Measurements from ENCODE around the gene FARP1.

DNA sequence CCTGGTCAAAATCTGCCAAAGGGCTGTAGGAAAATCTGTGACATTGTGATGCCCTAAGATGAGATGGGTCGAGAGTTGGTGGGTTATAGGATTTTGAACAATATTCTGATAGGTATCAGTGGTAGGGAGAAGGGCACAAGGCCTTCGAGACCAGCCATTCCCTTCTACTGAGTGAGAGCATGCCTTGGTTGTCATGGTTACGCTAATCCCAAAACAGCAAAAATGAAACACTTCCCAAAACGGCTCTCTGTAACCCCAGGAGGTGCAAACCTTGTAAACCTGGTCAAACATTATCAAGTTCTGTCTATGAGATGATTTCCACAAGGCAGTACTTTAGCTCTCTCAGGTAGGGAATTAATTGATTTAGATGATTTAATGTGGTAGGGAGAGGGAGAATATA lies 192.8 kb downstream of the FARP1 start:
- TF ChIP-seq, protein P1, sequence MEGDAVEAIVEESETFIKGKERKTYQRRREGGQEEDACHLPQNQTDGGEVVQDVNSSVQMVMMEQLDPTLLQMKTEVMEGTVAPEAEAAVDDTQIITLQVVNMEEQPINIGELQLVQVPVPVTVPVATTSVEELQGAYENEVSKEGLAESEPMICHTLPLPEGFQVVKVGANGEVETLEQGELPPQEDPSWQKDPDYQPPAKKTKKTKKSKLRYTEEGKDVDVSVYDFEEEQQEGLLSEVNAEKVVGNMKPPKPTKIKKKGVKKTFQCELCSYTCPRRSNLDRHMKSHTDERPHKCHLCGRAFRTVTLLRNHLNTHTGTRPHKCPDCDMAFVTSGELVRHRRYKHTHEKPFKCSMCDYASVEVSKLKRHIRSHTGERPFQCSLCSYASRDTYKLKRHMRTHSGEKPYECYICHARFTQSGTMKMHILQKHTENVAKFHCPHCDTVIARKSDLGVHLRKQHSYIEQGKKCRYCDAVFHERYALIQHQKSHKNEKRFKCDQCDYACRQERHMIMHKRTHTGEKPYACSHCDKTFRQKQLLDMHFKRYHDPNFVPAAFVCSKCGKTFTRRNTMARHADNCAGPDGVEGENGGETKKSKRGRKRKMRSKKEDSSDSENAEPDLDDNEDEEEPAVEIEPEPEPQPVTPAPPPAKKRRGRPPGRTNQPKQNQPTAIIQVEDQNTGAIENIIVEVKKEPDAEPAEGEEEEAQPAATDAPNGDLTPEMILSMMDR (IDR thresholded peaks at IDR 0.05) = no peak
- TF ChIP-seq POLR2A (IDR thresholded peaks at IDR 0.05) = no peak
